K562 (cell line): ENCODE measurements around the gene CSF1R. TPM values are rescaled to one million over a fixed set of nuclear protein-coding genes. Genes with fewer than 3 reads are reported as not detected.

Experiments
- ATF3 ChIP-seq, 2 experiments: fragments of 450-650 bp in 1 of 2; sonication (generic) in 1 of 2; formaldehyde crosslinking in 1 of 2; IDR thresholded peaks in 1 of 2; conservative IDR thresholded peaks in 1 of 2; 2 replicates each; pipeline versions ENCODE4 v1.6.1 to v1.8.1; 2016 to 2023; ENCODE audit warnings: mild to moderate bottlenecking in 2 of 2, moderate library complexity in 2 of 2, inconsistent platforms in 1 of 2, missing genetic modification reagents in 1 of 2
- CREBBP ChIP-seq: IDR thresholded peaks from one replicate; pipeline ENCODE4 v1.6.1; 2012; ENCODE audit warnings: low read depth, mild to moderate bottlenecking, control low read depth, inconsistent platforms, low read length
- KDM1A ChIP-seq, 2 experiments: fragments of 450-650 bp; IDR thresholded peaks; 2 replicates each; pipeline ENCODE4 v1.6.1; 2016; ENCODE audit warnings: mild to moderate bottlenecking in 2 of 2
- KLF13 ChIP-seq: fragments of 450-650 bp; IDR thresholded peaks from 2 replicates; pipeline ENCODE4 v1.6.1; 2016; ENCODE audit warnings: missing genetic modification characterization, low read depth, mild to moderate bottlenecking, missing compliant biosample characterization, moderate library complexity, borderline replicate concordance
- LEF1 ChIP-seq: fragments of 450-650 bp; IDR thresholded peaks from 2 replicates; pipeline ENCODE4 v1.6.1; 2016; ENCODE audit warnings: mild to moderate bottlenecking
- MBD2 ChIP-seq: sonication (generic); IDR thresholded peaks from 2 replicates; pipeline ENCODE4 v1.6.1; 2016; ENCODE audit warnings: low read depth, borderline replicate concordance
- NEUROD1 ChIP-seq: fragments of 150-350 bp; IDR thresholded peaks from 2 replicates; pipeline ENCODE4 v1.6.1; 2014; ENCODE audit warnings: borderline replicate concordance, low read length, low read depth; ENCODE audit not compliant: partially characterized antibody
- NFIC ChIP-seq: fragments of 450-650 bp; IDR thresholded peaks from 2 replicates; pipeline ENCODE4 v1.6.1; 2017; ENCODE audit warnings: mild to moderate bottlenecking, inconsistent platforms
- NFRKB ChIP-seq: fragments of 450-650 bp; IDR thresholded peaks from 2 replicates; pipeline ENCODE4 v1.6.1; 2016; ENCODE audit warnings: low read depth
- NR2C2 ChIP-seq, 2 experiments: fragments of 200-800 bp in 1 of 2; sonication (Bioruptor generic) in 1 of 2; sonication (generic) in 1 of 2; formaldehyde crosslinking in 1 of 2; IDR thresholded peaks; 2 replicates each; pipeline versions ENCODE4 v1.6.1 to v1.8.0; 2016 to 2022; ENCODE audit warnings: mild to moderate bottlenecking in 1 of 2, missing compliant biosample characterization in 1 of 2, missing genetic modification characterization in 1 of 2, missing genetic modification reagents in 1 of 2
- PKNOX1 ChIP-seq: fragments of 450-650 bp; IDR thresholded peaks from 2 replicates; pipeline ENCODE4 v1.6.1; 2016
- PRMT5 ChIP-seq: sonication (generic); formaldehyde crosslinking; IDR thresholded peaks from 2 replicates; pipeline ENCODE4 v1.5.0; 2020; ENCODE audit warnings: missing genetic modification reagents
- SMARCC2 ChIP-seq: fragments of 450-650 bp; IDR thresholded peaks from 2 replicates; pipeline ENCODE4 v1.6.1; 2017; ENCODE audit warnings: antibody characterized with exemption, moderate library complexity, mild to moderate bottlenecking, low read depth
- TAF15 ChIP-seq: fragments of 200-400 bp; formaldehyde crosslinking; IDR thresholded peaks from 2 replicates; pipeline ENCODE4 v1.6.1; 2017; ENCODE audit warnings: mild to moderate bottlenecking, low read depth, low read length, moderate library complexity
- THRAP3 ChIP-seq: fragments of 450-650 bp; IDR thresholded peaks from 2 replicates; pipeline ENCODE4 v1.6.1; 2016; ENCODE audit warnings: mild to moderate bottlenecking, inconsistent platforms, borderline replicate concordance
- USF1 ChIP-seq: sonication (generic); formaldehyde crosslinking; IDR thresholded peaks from 2 replicates; pipeline ENCODE4 v1.9.0; 2022; ENCODE audit warnings: mild to moderate bottlenecking, missing genetic modification reagents
- ZNF263 ChIP-seq: sonication (generic); formaldehyde crosslinking; IDR thresholded peaks from 2 replicates; pipeline ENCODE4 v1.8.0; 2022; ENCODE audit warnings: mild to moderate bottlenecking, missing genetic modification reagents, borderline replicate concordance
- ZNF766 ChIP-seq: fragments of 200-800 bp; sonication (Bioruptor generic); conservative IDR thresholded peaks from 2 replicates; pipeline ENCODE4 v1.6.1; 2016; ENCODE audit warnings: missing genetic modification characterization, missing compliant biosample characterization
- ZSCAN29 ChIP-seq: fragments of 450-650 bp; IDR thresholded peaks from 2 replicates; pipeline ENCODE4 v1.6.1; 2017
- polyA plus RNA-seq, 8 experiments: library from polyadenylated mRNA; depleted of rRNA in 4 of 8; stranded (reverse) in 5 of 8; unstranded in 3 of 8; fragments of >200 nt; fragmentation: Nextera tagmentation in 2 of 8; fragmentation: Illumina TruSeq in 1 of 8; extraction: Ambion mirVana in 2 of 8; extraction: Trizol in 1 of 8; gene quantifications; 2 replicates each; pipeline versions ENCODE4 v1.2.1 to v1.2.3, GENCODE V29; 2011 to 2014; ENCODE audit warnings: inconsistent platforms in 1 of 8, missing spikeins in 1 of 8
- total RNA-seq, 7 experiments: library from RNA; depleted of rRNA in 6 of 7; stranded (reverse); fragments of >200 nt in 6 of 7; fragmentation: Illumina TruSeq in 2 of 7; extraction: Trizol in 2 of 7; gene quantifications; 2 replicates each; pipeline versions ENCODE4 v1.2.1 to v1.2.3, GENCODE V29; 2011 to 2021; ENCODE audit warnings: low replicate concordance in 1 of 7
- TF ChIP-seq, protein P1 (sequence below): fragments of 250-450 bp; sonication (Bioruptor Pico); IDR thresholded peaks from 2 replicates; pipeline ENCODE4 v1.6.1; 2021; ENCODE audit warnings: mild to moderate bottlenecking
- TF ChIP-seq, protein P2 (sequence below): sonication (generic); formaldehyde crosslinking; IDR thresholded peaks from 2 replicates; pipeline ENCODE4 v1.4.0; 2020; ENCODE audit warnings: mild to moderate bottlenecking, missing genetic modification reagents

Gene CSF1R
- total and polyA plus RNA-seq, 9 of the 15 experiments (the other 6 are each of a cell fraction or from before 2014, with no cell fraction given) = 0.03 to 0.64 (median 0.20) TPM; not detected in 6

- 0 out of 2 replicates have a peak, but pooled peaks have one; percentile 19 for TF ChIP-seq USF1 (CRISPR knock-in tag)
- peak; percentile 20; the same call in 1 of the 2 replicates for TF ChIP-seq ZNF263 (CRISPR knock-in tag)
- TF ChIP-seq MBD2 = no peak
- peak; percentile 94 for TF ChIP-seq NFIC
- no peak for TF ChIP-seq NR2C2 (CRISPR knock-in tag; IDR thresholded peaks at IDR 0.05)
- peak; percentile 60 for TF ChIP-seq NR2C2 (tag; IDR thresholded peaks at IDR 0.05)
- peak; percentile 77 to 82 for TF ChIP-seq KDM1A (IDR thresholded peaks at IDR 0.05)
- no peak for TF ChIP-seq LEF1
- TF ChIP-seq ZSCAN29 = no peak
- peak; percentile 50; the same call in 1 of the 2 replicates for TF ChIP-seq PKNOX1
- no peak for TF ChIP-seq THRAP3
- TF ChIP-seq, protein P1, sequence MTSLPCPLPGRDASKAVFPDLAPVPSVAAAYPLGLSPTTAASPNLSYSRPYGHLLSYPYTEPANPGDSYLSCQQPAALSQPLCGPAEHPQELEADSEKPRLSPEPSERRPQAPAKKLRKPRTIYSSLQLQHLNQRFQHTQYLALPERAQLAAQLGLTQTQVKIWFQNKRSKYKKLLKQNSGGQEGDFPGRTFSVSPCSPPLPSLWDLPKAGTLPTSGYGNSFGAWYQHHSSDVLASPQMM (CRISPR knock-in tag) = no peak
- no peak for TF ChIP-seq NFRKB
- TF ChIP-seq KLF13 (tag) = no peak
- peak; percentile 27; the same call in 1 of the 2 replicates for TF ChIP-seq ATF3 (IDR thresholded peaks at IDR 0.05)
- TF ChIP-seq ATF3 (CRISPR knock-in tag; conservative IDR thresholded peaks at IDR 0.05) = no peak
- no peak for TF ChIP-seq NEUROD1
- 0 out of 2 replicates have a peak, but pooled peaks have one; percentile 29 for TF ChIP-seq ZNF766 (CRISPR knock-in tag)
- no peak for TF ChIP-seq SMARCC2
- TF ChIP-seq PRMT5 = no peak
- no peak for TF ChIP-seq CREBBP
- TF ChIP-seq, protein P2, sequence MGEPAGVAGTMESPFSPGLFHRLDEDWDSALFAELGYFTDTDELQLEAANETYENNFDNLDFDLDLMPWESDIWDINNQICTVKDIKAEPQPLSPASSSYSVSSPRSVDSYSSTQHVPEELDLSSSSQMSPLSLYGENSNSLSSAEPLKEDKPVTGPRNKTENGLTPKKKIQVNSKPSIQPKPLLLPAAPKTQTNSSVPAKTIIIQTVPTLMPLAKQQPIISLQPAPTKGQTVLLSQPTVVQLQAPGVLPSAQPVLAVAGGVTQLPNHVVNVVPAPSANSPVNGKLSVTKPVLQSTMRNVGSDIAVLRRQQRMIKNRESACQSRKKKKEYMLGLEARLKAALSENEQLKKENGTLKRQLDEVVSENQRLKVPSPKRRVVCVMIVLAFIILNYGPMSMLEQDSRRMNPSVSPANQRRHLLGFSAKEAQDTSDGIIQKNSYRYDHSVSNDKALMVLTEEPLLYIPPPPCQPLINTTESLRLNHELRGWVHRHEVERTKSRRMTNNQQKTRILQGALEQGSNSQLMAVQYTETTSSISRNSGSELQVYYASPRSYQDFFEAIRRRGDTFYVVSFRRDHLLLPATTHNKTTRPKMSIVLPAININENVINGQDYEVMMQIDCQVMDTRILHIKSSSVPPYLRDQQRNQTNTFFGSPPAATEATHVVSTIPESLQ = no peak
- TF ChIP-seq TAF15 = no peak
Measured at GRCh38 chr5:150058480-150059126, 27.8 kb downstream of the CSF1R start (continued).
